ENCODE measurements around the gene SCN4A. TPM values are rescaled to one million over a fixed set of nuclear protein-coding genes. Genes with fewer than 3 reads are reported as not detected.

Gene SCN4A
- polyA plus RNA-seq, 4 donors = 0.67 to 1.5 (median 1.1) TPM

- DNase-seq (ENCODE audit: low read depth in 4 of 4, low spot score in 3 of 4) = no peak
Observed at GRCh38 chr17:63961355-63962212, 11.1 kb downstream of the SCN4A start.

GRCh38 chr17:63960430-63960829 is 12.3 kb downstream of the SCN4A start:
- DNase-seq (ENCODE audit: low read depth in 4 of 4, low spot score in 3 of 4) = no peak

DNA sequence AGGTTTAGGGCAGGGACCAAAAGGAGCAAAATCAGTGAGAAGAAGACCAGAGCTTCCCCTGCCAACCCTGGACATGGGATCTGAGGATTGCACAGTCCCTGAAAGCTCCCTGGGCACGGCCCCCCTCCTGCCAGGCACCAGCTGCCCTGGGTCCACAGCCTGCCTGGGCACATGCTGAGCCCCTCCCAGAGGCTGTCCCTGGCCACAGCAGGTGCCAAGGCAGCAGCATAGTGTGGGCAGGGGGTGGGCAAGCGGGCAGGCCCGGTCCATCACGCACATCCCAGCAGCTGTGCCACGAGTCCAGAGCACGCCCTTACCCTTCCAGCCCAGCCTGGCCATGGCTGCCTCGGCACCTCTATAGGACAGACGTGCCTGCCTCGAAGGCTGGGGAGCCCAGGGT is 12.7 kb downstream of the SCN4A start:
- DNase-seq (ENCODE audit: low read depth in 4 of 4, low spot score in 3 of 4) = no peak

DNA sequence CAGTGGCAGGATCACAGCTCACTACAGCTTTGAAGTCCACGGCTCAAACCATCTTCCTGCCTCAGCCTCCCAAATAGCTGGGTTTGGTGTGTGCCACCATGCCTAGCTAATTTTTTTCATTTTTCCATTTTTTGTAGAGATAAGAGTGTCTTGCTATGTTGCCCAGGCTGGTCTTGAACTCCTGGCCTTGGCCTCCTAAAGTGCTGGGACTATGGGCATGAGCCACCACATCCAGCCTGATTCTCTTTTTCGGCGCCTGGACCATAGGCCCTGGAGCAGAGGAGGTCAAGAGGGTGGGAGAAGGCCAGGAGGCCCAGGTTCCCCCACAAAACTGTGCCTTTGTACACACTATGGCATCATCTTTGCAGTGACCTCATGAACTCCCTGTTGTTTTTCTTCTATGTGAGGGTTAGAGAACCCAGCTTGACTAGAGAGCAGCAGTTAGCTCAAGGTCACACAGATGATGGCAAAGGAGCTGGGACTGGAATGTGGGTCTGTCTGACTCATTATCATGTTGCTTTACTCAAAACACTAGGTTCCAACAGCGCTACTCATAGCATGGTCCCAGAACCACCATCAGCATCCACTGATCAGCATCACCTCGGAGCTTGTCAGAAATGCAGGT is 16.3 kb downstream of the SCN4A start:
- DNase-seq (ENCODE audit: low read depth in 4 of 4, low spot score in 3 of 4) = no peak

DNA sequence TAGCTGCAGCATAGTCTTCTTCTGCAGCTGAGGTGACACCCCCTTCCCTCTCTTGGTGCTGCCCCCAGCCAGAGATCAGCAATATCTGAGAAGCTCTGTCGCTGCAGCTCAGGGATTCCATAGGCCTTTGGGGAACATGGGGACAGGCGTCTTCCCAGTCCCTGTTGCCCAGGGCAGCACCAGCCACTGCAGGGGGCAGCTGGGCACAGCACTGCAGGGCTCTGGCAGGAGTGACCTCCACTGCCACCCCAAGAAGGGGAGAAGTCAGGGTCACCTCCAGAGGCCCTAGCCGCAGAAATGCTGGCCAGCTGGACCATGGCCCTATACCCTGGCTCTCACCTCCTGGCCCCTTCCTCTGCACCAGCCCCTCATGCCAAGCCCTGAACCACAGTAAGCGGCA is 16.9 kb downstream of the SCN4A start:
- DNase-seq (ENCODE audit: low read depth in 4 of 4, low spot score in 3 of 4) = no peak

- DNase-seq (ENCODE audit: low read depth in 4 of 4, low spot score in 3 of 4) = no peak
Observed at GRCh38 chr17:63955232-63955631, 17.5 kb downstream of the SCN4A start.

GRCh38 chr17:63954402-63955063 is 18.2 kb downstream of the SCN4A start:
- DNase-seq (ENCODE audit: low read depth in 4 of 4, low spot score in 3 of 4) = no peak

- no peak for DNase-seq (ENCODE audit: low read depth in 4 of 4, low spot score in 3 of 4)
Observed at GRCh38 chr17:63950940-63951907, 21.5 kb downstream of the SCN4A start.

- DNase-seq (ENCODE audit: low read depth in 4 of 4, low spot score in 3 of 4) = no peak
Observed at GRCh38 chr17:63949576-63950250, 23.0 kb downstream of the SCN4A start.

DNA sequence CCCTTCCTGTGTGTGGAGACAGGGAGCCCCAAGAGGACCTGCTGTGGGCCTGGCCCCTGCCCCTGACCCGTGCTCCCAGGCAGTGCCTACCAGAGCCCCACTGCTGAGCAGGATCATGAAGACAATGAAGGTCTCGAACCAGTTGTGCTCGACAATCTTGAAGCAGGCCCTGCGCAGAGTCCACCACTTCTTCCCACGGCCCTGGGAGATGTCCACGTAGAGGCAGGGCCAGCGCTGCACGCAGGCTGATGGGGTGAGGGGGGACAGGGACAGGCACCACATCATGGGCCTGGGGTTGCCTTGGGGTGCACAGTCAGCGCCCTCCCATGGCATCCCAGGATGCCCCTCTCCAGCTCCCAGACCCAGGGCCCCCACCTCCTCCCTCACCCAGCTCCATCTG is 24.2 kb downstream of the SCN4A start:
- no peak for DNase-seq (ENCODE audit: low read depth in 4 of 4, low spot score in 3 of 4)

GRCh38 chr17:63947711-63948330 is 24.9 kb downstream of the SCN4A start:
- DNase-seq (ENCODE audit: low read depth in 4 of 4, low spot score in 3 of 4) = no peak

GRCh38 chr17:63946440-63947363 is 26.0 kb downstream of the SCN4A start:
- DNase-seq (ENCODE audit: low read depth in 4 of 4, low spot score in 3 of 4) = no peak

GRCh38 chr17:63945784-63946439 is 26.8 kb downstream of the SCN4A start:
- DNase-seq (ENCODE audit: low read depth in 4 of 4, low spot score in 3 of 4) = peak in 1 of 4 donors; percentile 51

DNA sequence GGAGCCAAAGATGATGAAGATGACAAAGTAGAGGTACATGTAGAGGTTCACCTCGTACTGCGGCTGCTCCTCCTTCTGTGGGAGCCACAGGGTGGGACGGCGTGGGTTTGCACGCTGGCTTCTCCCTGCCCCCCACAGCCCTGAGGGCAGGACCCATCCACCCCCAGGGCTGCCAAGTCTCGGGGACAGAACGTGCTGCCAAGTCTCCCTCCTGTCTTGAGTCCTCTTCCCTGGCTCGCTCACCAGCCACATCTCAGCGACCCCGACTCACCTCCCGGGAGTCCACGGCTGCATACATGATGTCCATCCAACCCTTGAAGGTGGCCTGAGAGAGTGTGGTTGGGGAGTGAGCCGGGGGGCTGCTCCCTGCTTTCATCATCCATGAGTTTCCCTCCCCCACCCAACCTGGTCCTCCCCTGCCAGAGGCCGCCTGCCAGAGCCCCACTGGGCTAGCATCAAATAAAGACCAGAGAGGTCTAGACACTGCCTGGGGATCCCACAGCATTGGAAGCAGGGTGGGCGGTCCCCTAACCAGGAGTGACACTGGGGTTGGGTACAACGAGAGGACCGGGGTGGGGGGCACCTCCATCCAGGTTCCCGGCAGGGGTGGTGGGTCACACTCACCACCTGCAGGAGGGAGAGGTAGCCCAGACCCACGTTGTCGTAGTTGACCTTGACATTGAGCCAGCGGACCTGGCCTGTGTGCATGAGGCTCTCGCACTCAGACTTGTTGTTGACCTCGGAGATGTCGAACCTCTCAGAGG is 27.8 kb downstream of the SCN4A start:
- no peak for DNase-seq (ENCODE audit: low read depth in 4 of 4, low spot score in 3 of 4)

DNA sequence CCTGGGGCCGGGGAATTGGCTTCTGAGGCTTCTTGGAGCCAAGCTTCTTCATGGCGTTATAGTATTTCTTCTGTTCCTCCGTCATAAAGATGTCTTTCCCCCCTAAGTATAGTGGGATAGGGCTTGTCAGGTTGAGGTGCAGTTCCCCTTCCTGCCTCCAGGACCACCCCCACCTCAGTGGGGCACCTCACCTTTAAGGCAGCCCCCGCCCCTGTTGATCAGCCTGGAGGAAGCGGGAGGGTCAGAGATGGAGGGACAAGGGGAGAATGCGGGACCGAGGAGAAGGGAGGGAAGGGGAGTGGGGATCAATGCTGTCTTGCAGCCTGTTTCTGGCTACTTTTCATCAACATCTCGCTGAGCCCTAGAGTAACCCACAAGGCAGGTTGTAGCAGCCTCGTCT is 29.0 kb downstream of the SCN4A start:
- DNase-seq (ENCODE audit: low read depth in 4 of 4, low spot score in 3 of 4) = no peak

GRCh38 chr17:63942309-63942985 is 30.3 kb downstream of the SCN4A start:
- no peak for DNase-seq (ENCODE audit: low read depth in 4 of 4, low spot score in 3 of 4)

GRCh38 chr17:63941751-63942150 is 31.0 kb downstream of the SCN4A start:
- no peak for DNase-seq (ENCODE audit: low read depth in 4 of 4, low spot score in 3 of 4)

Data from left renal pelvis (tissue), 4 donors.